ENCODE data around the gene HDLBP.
"Not testable (repeated sequence)": the region's sequence is repeated elsewhere in the genome, so short reads cannot be mapped to it uniquely, and the experiment has no call there.

The HDLBP gene

DNA sequence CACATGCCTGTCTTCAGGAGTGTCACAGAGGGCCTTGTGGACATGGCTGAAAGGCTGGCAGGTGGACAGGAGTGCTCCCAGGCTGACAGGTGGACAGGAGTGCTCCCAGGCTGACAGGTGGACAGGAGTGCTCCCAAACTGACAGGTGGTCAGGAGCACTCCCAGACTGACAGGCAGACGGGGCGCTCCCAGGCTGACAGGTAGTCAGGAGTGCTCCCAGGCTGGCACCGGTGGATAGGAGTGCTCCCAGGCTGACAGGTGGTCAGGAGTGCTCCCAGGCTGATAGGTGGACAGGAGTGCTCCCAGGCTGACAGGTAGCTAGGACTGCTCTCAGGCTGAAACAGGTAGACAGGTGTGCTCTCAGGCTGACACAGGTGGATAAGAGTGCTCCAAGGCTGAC, 110.4 kb downstream of the HDLBP start:
- no peak for DNase-seq

DNA sequence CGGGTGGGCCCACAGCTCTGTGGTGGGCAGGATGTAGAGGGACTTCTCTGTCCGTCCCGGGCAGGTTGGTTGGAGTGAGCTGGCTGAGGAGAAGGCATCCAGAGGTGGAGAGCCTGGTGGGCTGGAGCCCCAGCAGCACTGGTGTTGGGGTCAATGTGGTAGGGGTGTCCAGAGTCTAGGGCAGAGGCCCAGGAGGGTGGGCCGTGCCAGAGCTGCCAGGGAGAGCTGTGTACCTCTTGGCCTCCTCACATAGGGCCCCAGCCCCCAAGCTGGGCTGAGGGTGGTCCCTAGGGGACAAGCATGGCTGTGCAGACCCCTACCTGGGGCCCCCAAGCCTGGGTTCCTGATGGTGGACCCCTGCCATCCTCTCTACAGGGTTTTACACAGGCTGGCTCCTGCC, 111.0 kb downstream of the HDLBP start:
- no peak for DNase-seq

DNA sequence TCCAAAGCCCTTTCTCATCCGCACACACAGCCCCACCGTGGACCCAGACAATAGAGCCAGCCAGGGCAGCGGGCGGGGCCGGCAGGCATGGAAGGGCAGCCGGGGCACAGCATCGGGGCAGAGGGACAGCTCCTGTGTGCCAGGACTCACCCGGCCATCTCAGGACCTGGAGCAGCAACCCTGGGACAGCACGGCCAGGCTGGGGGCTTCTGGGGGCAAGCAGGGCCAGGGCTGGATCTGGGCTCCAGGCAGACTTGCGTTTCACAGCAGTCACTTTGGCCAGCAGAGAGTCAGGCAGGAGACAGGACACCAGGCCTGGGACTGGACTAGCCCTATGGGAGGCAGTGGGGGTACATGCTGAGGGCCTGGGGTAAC, 111.5 kb downstream of the HDLBP start:
- DNase-seq: no peak

GRCh38 chr2:241203218-241204009, 112.1 kb downstream of the HDLBP start:
- no peak for DNase-seq

DNA sequence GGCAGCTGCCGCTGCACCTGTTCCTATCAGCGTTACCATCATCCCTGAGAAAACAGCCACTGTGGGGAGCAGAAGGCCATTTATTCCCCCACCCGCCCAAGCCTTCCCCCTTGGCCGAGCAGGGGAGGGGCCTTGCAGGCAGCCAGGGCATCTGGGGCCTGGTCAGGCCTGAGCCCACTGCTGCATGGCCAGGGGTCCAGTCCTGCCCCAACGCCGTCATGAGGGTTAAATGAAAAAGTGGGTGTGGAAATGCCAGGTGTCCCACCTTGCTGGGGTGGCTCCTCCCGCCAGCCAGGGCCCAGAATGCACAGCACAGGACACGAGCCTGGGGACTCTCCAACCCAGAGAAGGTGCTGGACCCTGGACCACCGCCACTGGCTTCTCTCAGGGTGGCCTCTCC, 112.8 kb downstream of the HDLBP start:
- DNase-seq: no peak

DNA sequence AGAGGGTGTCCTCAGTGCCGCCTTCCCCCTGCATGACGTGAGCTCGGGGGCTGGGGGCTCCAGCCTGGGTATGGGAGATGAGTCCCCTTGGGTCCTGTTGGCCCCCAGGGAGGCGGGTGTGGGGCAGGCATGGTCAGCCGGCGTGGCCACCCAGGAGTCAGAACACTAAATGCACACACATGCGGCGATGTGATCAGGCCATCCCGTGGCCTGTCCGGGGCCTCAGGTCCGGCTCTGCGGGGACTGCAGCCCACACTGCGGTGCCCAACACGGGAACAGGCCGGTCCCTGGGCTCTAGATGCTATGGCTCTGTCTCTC, 113.2 kb downstream of the HDLBP start:
- no peak for DNase-seq

DNA sequence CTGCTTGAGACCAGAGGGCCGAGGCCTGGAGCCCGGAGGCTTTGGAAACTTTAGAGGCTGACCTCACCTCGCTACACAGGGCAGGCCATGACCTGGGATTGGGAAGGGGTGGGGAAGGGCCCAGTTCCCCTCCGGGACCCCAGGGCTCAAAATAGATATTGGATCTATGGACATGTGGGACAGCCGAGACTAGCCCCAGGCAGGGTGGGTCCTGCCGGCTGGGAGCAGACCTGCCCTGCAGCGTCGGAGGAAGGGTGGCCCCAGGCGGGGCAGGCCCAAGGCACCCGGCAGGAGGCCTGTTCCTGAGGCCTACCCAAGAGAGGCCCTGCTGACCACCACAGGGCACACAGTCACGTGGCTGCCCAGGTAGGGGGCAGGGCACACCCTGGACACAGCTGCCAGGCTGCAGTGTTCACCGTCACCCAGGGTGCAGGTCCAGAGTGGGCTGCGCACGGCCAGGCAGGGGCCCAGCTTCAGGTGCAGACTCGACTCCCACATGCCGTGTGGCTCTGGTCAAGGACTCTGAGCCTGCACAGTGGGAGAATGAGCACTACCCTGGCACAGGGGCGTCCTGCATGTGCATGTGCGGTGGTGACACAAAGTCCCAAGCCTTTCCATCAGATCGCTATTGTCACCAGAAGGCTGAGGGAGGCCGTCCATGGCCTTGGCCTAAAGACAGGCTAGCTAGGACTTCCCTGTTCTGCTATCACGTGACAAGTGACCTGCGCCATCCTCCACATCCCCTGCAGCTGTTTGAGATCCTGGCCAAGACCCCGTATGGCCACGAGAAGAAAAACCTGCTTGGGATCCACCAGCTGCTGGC, 113.8 kb downstream of the HDLBP start:
- DNase-seq: no peak

DNA sequence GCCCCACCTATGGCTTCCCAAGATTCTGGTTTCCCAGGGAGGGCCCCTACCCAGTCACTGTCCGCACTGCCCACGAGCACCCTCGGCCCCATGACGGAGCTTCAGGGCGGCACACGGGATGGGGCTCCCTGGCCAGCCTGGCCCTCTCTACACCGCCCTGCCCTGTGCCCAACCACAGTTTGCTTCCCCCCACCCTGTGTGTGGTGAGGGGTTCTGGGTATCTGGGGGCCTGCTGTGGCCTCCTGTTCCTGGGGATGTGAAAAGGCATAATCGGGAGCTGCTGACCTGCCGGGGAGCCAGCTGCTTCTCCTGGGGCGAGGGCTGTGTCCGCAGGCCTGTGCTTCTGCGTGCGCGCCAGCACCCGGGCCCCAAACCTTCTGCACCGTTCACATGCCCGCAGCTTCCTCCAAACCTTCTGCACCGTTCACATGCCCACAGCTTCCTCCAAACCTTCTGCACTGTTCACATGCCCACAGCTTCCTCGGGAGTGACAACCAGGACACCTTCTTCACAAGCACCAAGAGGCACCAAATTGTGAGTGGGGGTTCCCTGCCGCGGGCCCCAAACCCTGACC, 114.6 kb downstream of the HDLBP start:
- DNase-seq: no peak

- no peak for DNase-seq
These were observed 115.3 kb downstream of the HDLBP start for GRCh38 chr2:241199897-241200821.

- DNase-seq: no peak
These were observed 116.2 kb downstream of the HDLBP start for GRCh38 chr2:241199286-241199685.

DNA sequence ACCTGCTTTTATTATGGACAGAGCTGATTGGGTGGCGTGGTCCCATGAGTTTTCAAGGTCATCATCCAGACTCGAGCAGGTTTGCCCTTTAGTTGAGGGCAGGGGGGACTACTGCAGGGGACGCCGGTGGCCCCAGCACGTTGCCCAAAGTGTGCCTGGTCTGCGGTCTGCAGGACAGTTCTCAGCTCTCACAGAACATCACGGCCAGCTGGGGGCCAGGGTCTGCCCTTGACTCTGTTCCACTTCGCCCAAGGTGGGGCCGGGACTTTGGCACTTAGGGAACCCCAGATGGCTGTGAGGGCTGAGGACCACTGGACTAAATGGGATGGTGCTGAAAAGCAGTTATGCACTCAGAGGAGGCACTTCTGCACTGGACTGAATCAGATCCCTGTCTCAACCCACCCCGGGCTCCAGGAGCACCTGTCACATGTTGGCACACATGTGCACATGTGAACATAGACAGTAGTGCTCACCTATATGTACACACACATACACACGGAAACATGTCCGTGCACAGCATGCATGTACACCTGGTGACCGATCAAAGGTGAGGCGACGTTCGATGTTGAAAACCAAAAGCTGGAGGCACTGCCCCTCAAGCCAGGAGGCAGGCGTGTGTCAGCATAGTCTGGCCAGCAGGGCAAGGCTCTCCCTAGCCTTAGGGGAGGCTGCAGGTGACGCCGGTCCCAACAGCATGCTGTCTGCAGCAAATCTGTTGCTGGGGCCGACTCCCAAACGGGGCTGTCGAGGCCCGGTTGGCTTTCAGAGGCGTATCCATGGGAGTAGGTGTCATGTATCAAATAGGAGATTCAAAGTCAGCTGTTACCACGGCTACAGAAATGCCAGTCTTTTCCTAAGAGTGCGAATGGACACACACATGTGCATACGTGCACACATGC, 116.8 kb downstream of the HDLBP start:
- no peak for DNase-seq

DNA sequence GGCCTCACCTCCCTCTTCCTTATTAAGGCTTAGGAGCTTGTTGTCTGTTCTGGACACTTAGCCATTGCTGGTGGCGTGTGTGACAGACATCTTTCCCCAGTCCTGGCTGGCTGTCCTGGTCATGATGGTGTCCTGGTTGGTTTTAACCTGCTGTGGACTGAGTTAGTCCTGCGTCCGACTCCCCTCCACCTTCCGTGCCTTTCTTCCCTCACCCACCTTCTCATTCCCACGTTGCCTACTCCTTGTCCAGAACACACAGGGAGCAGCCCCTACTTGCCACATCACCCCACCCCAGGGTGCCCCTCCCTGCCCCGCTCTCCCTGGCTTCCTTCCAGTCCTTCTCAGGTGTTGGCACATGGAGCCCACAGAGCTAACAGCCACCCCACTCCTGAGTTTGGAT, 117.5 kb downstream of the HDLBP start:
- DNase-seq: no peak

- DNase-seq: not testable (repeated sequence)
These were observed 118.2 kb downstream of the HDLBP start for GRCh38 chr2:241197246-241197645.

- no peak for DNase-seq
These were observed 119.9 kb downstream of the HDLBP start for GRCh38 chr2:241195506-241196130.

- DNase-seq: no peak
These were observed 120.7 kb downstream of the HDLBP start for GRCh38 chr2:241194811-241195210.

DNA sequence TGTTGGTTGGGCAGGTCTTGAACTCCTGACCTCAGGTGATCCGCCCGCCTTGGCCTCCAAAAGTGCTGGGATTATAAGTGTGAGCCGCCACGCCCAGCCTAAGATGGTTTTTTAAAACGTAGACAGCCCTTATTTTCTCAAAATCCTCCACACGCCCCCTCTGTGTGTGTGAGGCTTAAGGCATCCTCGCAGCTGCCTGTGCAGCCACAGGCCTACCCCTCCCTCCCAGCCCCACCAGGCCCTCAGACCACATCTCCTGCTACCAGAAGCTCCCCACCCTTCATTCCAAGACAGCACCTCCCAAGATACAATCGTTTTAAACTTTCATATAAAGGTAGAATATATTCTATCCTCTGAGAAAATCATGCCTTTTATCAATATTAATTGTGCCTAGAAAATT, 122.2 kb downstream of the HDLBP start:
- DNase-seq: no peak

DNA sequence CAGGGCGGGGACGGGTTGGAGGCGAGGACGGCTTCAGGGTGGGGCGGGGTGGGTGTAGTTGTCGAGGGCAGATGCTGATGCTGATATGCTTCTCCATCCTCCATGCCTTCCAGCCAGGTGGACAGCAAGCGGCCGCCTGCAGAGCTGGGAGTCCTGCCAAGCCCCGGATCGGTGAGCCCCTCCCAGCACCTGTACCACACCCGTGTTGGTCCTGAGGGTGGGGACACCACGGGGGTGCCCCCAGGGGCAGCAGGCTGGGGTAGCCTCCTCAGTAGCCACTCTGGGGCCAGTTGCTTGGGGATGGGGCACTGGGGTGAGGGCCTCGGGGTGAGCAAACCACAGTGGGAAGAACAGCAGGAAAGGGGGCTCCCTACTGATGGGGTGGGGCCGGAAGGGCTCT, 124.4 kb downstream of the HDLBP start:
- DNase-seq: no peak

- no peak for DNase-seq
These were observed 125.0 kb downstream of the HDLBP start for GRCh38 chr2:241190291-241190981.

DNA sequence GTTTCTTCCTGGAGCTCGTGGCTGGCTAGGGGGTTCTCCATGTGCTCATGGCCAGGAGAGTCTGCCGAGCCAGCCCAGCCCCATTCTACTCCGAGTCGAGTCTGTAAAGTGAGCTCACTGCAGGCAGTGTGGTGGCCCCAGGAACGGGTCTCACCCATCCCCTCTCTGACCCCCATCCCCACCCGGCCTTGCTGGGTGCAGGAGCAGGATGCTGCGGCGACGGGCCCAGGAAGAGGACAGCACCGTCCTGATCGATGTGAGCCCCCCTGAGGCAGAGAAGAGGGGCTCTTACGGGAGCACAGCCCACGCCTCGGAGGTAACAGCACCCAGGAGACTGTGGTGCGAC, 125.6 kb downstream of the HDLBP start:
- DNase-seq: no peak

DNA sequence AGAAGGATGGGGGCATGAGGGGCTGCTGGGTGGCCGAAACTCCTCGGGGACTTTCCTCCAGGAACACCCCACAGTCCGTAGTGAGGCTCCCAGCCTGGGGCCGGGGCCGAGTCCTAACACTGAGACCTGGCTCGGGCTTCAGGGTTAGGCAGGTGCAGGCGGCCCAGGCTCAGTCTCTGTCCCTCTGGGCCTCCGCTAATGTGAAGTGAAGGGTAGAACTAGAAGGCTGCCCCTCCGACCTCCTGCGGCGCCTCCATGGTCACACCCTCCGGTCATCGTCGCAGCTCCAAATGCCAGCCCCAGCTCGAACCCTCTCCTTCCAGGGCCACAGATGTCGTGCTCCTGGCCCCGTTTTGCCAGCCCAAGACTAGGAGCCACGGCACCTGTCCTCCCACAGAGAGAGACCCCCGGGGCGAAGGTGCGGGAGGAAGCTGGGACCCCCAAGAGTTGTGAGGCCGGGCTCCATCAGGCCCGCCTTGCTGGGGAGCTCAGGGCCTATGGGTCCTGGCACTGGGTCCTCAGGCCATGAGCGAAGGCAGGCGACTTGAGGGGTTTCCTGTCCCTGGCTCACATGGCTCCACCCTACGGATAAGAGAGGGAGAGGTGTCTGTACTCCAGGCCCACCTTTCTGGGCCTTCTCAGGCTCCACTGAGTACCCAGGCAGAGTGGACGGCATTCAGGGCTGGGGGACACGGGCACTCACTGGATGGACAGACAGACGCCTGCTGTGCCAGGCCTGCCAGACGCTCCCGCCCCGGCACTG, 126.2 kb downstream of the HDLBP start:
- DNase-seq: no peak

Data from NCI-H510A treated with DMSO at 0.1 percent for 48 hours (cell line).